Measurements from ENCODE around the gene MRPL1. TPM values are rescaled to one million over a fixed set of nuclear protein-coding genes. Genes with fewer than 3 reads are reported as not detected.

MRPL1 gene
- total RNA-seq, 1 donor from 2014 or later: 50.8 TPM

DNA sequence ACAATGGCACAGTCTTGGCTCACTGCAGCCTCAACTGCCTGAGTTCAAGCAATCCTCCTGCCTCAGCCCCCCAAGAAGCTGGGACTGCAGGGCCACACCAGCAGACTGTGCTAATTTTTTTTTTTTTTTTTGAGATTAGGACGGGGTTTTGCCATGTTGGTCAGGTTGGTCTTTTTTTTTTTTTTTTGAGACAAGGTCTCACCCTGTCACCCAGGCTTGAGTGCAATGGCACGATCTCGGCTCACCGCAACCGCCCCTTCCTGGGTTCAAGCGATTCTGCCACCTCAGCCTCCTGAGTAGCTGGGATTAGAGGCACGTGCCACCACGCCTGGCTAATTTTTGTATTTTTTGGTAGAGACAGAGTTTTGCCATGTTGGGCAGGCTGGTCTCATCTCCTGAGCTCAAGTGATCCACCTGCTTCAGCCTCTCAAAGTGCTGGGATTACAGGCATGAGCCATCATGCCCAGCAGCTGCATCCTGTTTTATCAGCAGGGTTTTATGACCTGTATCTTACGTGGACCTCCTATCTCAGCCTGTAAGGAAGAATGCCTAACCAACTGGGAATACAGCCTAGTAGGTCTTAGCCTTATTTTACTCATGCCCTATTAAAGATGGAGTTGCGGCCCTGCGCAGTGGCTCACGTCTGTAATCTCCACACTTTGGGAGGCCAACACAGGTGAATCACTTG, 13.2 kb upstream of the MRPL1 start:
- Histone ChIP-seq H3K27ac (replicated peaks) (no peak overlapping the region), H3K36me3 (no peaks in the 10 kb centered on the region), H3K4me3 (no peak overlapping the region), H3K4me1 (peaks cover 17% of the 10 kb centered on the region), H3K9me3 (replicated peaks) (no peaks in the 10 kb centered on the region), H3K27me3 (ENCODE audit: low read depth) (no peaks in the 10 kb centered on the region)
- intact Hi-C loops (cut with micrococcal nuclease): no loop called here
- TF ChIP-seq, protein P1, sequence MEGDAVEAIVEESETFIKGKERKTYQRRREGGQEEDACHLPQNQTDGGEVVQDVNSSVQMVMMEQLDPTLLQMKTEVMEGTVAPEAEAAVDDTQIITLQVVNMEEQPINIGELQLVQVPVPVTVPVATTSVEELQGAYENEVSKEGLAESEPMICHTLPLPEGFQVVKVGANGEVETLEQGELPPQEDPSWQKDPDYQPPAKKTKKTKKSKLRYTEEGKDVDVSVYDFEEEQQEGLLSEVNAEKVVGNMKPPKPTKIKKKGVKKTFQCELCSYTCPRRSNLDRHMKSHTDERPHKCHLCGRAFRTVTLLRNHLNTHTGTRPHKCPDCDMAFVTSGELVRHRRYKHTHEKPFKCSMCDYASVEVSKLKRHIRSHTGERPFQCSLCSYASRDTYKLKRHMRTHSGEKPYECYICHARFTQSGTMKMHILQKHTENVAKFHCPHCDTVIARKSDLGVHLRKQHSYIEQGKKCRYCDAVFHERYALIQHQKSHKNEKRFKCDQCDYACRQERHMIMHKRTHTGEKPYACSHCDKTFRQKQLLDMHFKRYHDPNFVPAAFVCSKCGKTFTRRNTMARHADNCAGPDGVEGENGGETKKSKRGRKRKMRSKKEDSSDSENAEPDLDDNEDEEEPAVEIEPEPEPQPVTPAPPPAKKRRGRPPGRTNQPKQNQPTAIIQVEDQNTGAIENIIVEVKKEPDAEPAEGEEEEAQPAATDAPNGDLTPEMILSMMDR (IDR thresholded peaks at IDR 0.05; ENCODE audit: borderline replicate concordance): no peak
- DNase-seq: no peak

DNA sequence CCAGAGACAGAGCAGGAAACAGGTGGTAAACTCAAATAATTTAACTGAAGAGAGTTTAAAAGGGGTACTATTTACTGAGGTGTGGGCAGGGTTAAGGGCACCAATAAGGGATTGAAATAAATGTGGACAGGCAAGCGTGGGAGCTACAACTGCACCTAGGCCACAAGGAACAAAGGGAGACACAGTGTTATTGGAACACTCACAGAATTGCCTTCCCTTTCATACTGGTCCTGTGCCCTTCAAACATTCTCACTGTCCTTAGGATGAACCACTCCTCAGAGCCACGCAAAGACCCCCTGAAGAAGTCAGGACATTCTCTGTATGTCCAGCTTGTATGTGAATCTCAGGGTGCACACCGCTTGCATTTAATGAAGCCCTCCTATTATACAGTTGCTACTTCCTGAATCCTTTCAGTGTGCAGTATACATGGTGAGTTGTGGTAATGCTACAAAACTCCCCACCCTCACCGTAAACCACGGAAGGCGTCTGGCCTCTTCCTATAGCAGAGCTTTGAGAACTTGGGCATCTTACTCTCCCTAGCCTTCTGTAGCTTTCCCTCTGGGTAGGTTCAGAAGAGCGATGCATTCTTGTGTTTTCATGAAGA, 9.6 kb upstream of the MRPL1 start:
- Histone ChIP-seq H3K9me3 (replicated peaks) (no peaks in the 10 kb centered on the region), H3K36me3 (no peaks in the 10 kb centered on the region), H3K27ac (replicated peaks) (peak overlapping the region; percentile 78), H3K4me3 (no peak overlapping the region), H3K27me3 (ENCODE audit: low read depth) (no peaks in the 10 kb centered on the region), H3K4me1 (peaks cover 36% of the 10 kb centered on the region)
- TF ChIP-seq, protein P1 (IDR thresholded peaks at IDR 0.05; ENCODE audit: borderline replicate concordance): no peak
- intact Hi-C loops (cut with micrococcal nuclease): no loop called here
- DNase-seq: no peak

DNA sequence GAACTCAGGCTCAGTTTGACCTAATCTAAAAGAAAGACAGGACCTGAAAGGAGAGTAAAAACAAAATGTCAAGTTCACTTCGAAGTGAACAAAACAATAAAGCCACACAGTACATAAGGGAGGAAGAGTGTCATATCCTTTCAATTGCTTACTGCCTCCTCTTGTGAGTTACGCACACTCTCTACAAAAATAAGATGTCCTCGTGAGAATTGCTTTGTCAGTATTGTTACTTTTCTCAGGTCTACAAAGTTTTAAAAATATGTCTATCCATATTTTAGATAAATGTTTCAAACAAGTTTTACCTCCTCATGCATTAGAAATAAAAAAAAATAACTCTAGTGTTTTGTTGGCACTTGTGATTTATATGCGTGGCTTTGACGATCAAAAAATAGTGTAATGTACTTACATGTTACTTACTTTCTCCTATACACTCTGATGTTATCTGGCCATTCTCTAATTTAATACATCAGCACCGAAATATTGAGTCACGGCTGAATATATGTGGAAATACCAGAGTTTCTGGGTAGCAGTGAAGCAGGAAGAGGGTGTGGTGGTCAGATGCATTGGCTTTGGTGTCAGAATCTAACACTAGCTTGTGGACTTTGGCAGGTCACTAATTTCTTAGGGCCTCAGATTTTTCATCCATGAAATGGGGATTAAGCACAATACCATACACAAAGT, 8.1 kb upstream of the MRPL1 start:
- Histone ChIP-seq H3K4me3 (peak overlapping the region; percentile 22), H3K4me1 (peaks cover 36% of the 10 kb centered on the region), H3K36me3 (no peaks in the 10 kb centered on the region), H3K27me3 (ENCODE audit: low read depth) (no peaks in the 10 kb centered on the region), H3K9me3 (replicated peaks) (no peaks in the 10 kb centered on the region), H3K27ac (replicated peaks) (peak overlapping the region; percentile 78)
- TF ChIP-seq, protein P1 (IDR thresholded peaks at IDR 0.05; ENCODE audit: borderline replicate concordance): no peak
- DNase-seq: no peak
- intact Hi-C loops (cut with micrococcal nuclease): no loop called here

DNA sequence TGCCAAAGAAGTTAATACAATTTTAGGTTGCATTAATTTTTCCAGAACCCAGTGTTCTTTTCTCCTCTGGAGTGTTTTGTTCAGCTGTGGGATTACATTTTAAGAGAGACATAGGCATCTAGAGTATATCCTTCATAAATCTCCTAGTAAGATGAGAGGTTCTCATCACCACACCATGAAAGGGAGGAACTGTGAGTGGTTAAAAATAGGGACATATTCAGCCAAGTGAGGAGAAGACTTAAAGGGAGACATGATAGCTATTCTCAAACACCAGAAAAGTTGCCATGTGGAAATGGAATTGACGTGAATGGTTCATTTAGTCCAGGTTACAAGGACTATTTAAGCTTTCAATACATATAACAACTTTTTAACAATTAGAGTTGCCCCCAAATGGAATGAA, 6.5 kb upstream of the MRPL1 start:
- H3K4me1 ChIP-seq: peaks cover 36% of the 10 kb centered on the region
- H3K27ac ChIP-seq (replicated peaks): peak overlapping the region; percentile 78
- intact Hi-C loops (cut with micrococcal nuclease): no loop called here
- no peaks in the 10 kb centered on the region for H3K36me3 ChIP-seq
- DNase-seq: no peak
- H3K9me3 ChIP-seq (replicated peaks): no peaks in the 10 kb centered on the region
- H3K27me3 ChIP-seq (ENCODE audit: low read depth): no peaks in the 10 kb centered on the region
- TF ChIP-seq, protein P1 (IDR thresholded peaks at IDR 0.05; ENCODE audit: borderline replicate concordance): no peak
- H3K4me3 ChIP-seq: no peak overlapping the region

DNA sequence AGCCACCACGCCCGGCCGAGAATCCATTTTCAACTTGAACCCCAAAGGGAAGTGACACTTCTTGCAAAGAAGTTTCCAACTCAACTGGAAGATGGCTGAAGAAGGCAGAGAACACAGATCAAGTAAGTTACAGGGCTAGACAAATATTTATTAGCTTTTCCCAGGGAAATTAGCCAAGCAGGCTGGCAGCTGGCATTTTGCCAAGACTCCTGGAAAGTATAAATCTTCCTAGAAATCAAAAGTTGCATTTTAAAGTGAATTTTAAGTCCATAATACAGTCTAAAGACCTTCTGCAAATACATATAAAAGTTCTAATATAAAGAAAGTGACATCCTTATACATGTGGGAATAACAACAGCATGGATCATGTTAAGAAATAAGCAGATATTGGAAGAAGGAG, 3.4 kb upstream of the MRPL1 start:
- H3K27me3 ChIP-seq (ENCODE audit: low read depth): no peaks in the 10 kb centered on the region
- TF ChIP-seq, protein P1 (IDR thresholded peaks at IDR 0.05; ENCODE audit: borderline replicate concordance): no peak
- intact Hi-C loops (cut with micrococcal nuclease): no loop called here
- H3K36me3 ChIP-seq: no peaks in the 10 kb centered on the region
- no peak for DNase-seq
- peaks cover 39% of the 10 kb centered on the region for H3K4me1 ChIP-seq
- H3K4me3 ChIP-seq: no peak overlapping the region
- no peaks in the 10 kb centered on the region for H3K9me3 ChIP-seq (replicated peaks)
- no peak overlapping the region for H3K27ac ChIP-seq (replicated peaks)
